OCI-LY3 (cell line): ENCODE results near the gene LRRC8C.

Source experiments
- CTCF ChIP-seq: fragments of 200-600, 300-600 bp; sonication (generic); IDR thresholded peaks from 2 replicates; pipeline ENCODE4 v1.5.1; 2014; ENCODE audit warnings: antibody characterized with exemption, low read length, low read depth
- EZH2phosphoT487 ChIP-seq: fragments of 200-600 bp; shearing (Covaris generic); IDR thresholded peaks from 2 replicates; pipeline ENCODE4 v1.6.1; 2018; ENCODE audit warnings: antibody characterized with exemption, mixed run types, low read depth

GRCh38 chr1:89719502-89720306, 86.8 kb downstream of the LRRC8C start:
- no peak for TF ChIP-seq CTCF
- no peak for TF ChIP-seq EZH2phosphoT487
